Measurements from ENCODE around the gene STING1.
"Not testable (repeated sequence)": the region's sequence is repeated elsewhere in the genome, so short reads cannot be mapped to it uniquely, and the experiment has no call there.

Gene STING1

GRCh38 chr5:139451878-139452660 is 30.5 kb downstream of the STING1 start:
- no peak for TF ChIP-seq CTCF (IDR thresholded peaks at IDR 0.05; ENCODE audit: low read length, missing control alignments)
- H3K4me3 ChIP-seq (replicated peaks; ENCODE audit: low read depth, low read length): no peak overlapping the region
- no peak for DNase-seq (ENCODE audit: low read depth)

GRCh38 chr5:139451176-139451575 is 31.4 kb downstream of the STING1 start:
- H3K4me3 ChIP-seq (replicated peaks; ENCODE audit: low read depth, low read length): no peak overlapping the region
- DNase-seq (ENCODE audit: low read depth): no peak
- no peak for TF ChIP-seq CTCF (IDR thresholded peaks at IDR 0.05; ENCODE audit: low read length, missing control alignments)

- no peak overlapping the region for H3K4me3 ChIP-seq (replicated peaks; ENCODE audit: low read depth, low read length)
- no peak for TF ChIP-seq CTCF (IDR thresholded peaks at IDR 0.05; ENCODE audit: low read length, missing control alignments)
- peak; percentile 37 for DNase-seq (ENCODE audit: low read depth)
These were observed 35.4 kb downstream of the STING1 start for GRCh38 chr5:139446956-139447779.

- no peak overlapping the region for H3K4me3 ChIP-seq (replicated peaks; ENCODE audit: low read depth, low read length)
- TF ChIP-seq CTCF (IDR thresholded peaks at IDR 0.05; ENCODE audit: low read length, missing control alignments): no peak
- DNase-seq (ENCODE audit: low read depth): peak; percentile 83
These were observed 37.0 kb downstream of the STING1 start for GRCh38 chr5:139445325-139446170.

GRCh38 chr5:139443831-139444453 is 38.6 kb downstream of the STING1 start:
- H3K4me3 ChIP-seq (replicated peaks; ENCODE audit: low read depth, low read length): no peak overlapping the region
- no peak for TF ChIP-seq CTCF (IDR thresholded peaks at IDR 0.05; ENCODE audit: low read length, missing control alignments)
- peak; percentile 54 for DNase-seq (ENCODE audit: low read depth)

- H3K4me3 ChIP-seq (replicated peaks; ENCODE audit: low read depth, low read length); DNase-seq (ENCODE audit: low read depth): not testable (repeated sequence)
These were observed 42.1 kb downstream of the STING1 start for GRCh38 chr5:139440416-139440815.
